Lower leg skin (tissue), 3 donors: ENCODE data around the gene ARHGAP28.

Experiments used
- POLR2A ChIP-seq, 2 donors: fragments of 450-650 bp; IDR thresholded peaks; one replicate each; pipeline ENCODE4 v1.6.1; 2016 to 2017; ENCODE audit warnings: antibody characterized with exemption in 2 of 2, mild to moderate bottlenecking in 1 of 2, moderate library complexity in 1 of 2
- TF ChIP-seq, protein P1 (sequence below), 3 donors: fragments of 450-650 bp; IDR thresholded peaks; one replicate each; pipeline ENCODE4 v1.5.1; 2016; ENCODE audit warnings: antibody characterized with exemption in 3 of 3, mild to moderate bottlenecking in 3 of 3, moderate library complexity in 2 of 3

DNA sequence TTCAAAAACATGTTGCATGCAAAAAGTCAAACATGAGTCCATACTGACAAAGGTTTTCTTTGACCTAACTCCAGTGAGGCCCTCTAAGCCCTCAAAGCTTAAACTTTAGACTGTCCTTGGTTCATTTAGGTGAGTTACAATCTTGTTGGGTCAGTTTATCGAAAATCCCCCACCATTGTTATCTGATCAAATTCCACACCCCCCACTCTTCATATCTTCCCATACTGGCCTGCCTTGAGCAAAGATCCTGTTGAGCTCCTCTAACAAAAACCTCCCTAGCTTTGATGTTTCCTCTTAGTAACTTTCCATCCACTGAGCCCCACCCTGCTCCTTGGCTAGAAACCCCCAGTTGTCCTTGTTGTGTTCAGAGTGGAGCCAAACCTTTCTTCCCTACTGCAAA, 193.7 kb downstream of the ARHGAP28 start:
- TF ChIP-seq, protein P1, sequence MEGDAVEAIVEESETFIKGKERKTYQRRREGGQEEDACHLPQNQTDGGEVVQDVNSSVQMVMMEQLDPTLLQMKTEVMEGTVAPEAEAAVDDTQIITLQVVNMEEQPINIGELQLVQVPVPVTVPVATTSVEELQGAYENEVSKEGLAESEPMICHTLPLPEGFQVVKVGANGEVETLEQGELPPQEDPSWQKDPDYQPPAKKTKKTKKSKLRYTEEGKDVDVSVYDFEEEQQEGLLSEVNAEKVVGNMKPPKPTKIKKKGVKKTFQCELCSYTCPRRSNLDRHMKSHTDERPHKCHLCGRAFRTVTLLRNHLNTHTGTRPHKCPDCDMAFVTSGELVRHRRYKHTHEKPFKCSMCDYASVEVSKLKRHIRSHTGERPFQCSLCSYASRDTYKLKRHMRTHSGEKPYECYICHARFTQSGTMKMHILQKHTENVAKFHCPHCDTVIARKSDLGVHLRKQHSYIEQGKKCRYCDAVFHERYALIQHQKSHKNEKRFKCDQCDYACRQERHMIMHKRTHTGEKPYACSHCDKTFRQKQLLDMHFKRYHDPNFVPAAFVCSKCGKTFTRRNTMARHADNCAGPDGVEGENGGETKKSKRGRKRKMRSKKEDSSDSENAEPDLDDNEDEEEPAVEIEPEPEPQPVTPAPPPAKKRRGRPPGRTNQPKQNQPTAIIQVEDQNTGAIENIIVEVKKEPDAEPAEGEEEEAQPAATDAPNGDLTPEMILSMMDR (IDR thresholded peaks at IDR 0.05) = no peak
- TF ChIP-seq POLR2A (IDR thresholded peaks at IDR 0.05) = no peak
